AG09319 (cell line): ENCODE measurements around the gene CPT1C.
A peak's percentile ranks its signal among the peaks of the same experiment; 100 is the strongest.

ENCODE experiments used
- DNase-seq: peaks from one replicate; pipeline ENCODE4 v3.0.0-alpha.2; 2010; ENCODE audit warnings: low read depth; ENCODE audit errors: extremely low read depth
- TF ChIP-seq, protein P1 (sequence below): IDR thresholded peaks from 2 replicates; pipeline ENCODE4 v1.5.1; 2011; ENCODE audit warnings: low read depth, mild to moderate bottlenecking, inconsistent platforms, low read length, moderate library complexity

CPT1C gene

DNA sequence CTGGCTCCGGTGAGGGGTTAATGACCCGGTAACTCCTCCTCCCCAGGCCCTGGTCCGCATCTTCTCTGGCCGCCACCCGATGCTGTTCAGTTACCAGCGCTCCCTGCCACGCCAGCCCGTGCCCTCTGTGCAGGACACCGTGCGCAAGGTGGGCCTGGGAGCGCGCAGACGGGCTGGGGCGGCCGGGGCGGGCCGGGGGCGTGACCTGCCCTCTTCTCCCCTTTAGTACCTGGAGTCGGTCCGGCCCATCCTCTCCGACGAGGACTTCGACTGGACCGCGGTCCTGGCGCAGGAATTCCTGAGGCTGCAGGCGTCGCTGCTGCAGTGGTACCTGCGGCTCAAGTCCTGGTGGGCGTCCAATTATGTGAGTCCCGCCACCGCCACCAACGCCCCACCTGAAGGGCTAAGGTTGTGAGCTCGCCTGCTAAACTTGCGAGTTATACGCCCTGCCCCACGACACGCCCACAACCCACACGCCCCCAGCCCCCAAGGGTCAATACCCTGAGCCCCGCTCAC is 10.4 kb downstream of the CPT1C start:
- TF ChIP-seq, protein P1, sequence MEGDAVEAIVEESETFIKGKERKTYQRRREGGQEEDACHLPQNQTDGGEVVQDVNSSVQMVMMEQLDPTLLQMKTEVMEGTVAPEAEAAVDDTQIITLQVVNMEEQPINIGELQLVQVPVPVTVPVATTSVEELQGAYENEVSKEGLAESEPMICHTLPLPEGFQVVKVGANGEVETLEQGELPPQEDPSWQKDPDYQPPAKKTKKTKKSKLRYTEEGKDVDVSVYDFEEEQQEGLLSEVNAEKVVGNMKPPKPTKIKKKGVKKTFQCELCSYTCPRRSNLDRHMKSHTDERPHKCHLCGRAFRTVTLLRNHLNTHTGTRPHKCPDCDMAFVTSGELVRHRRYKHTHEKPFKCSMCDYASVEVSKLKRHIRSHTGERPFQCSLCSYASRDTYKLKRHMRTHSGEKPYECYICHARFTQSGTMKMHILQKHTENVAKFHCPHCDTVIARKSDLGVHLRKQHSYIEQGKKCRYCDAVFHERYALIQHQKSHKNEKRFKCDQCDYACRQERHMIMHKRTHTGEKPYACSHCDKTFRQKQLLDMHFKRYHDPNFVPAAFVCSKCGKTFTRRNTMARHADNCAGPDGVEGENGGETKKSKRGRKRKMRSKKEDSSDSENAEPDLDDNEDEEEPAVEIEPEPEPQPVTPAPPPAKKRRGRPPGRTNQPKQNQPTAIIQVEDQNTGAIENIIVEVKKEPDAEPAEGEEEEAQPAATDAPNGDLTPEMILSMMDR: no peak
- DNase-seq: no peak

DNA sequence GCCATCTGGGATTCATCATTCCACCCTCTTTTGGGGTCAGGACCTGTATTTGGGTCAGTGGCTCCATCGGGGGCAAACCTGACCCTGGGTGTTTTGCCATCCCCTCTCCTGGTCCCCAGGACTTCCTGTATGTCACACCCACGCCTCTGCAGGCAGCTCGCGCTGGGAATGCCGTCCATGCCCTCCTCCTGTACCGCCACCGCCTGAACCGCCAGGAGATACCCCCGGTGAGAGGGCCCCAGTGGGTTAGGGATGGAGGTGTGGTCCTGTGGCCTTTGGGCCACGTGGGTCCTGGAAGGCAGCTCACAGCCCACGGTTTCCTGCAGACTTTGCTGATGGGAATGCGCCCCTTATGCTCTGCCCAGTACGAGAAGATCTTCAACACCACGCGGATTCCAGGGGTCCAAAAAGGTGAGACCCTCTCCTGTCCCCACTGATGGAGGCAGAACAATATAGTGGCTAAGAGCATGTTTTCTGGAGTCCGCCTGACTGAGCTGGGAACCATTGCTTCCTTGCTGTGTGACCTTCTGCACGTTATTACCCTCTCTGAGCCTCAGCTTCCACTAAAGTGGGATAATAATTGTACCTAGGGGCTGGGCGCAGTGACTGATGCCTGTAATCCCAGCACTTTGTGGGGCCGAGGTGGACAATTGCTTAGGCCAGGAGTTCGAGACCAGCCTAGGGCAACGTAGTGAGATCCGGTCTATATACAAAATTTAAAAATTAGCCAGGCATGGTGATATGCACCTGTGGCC is 14.1 kb downstream of the CPT1C start:
- TF ChIP-seq, protein P1: no peak

DNA sequence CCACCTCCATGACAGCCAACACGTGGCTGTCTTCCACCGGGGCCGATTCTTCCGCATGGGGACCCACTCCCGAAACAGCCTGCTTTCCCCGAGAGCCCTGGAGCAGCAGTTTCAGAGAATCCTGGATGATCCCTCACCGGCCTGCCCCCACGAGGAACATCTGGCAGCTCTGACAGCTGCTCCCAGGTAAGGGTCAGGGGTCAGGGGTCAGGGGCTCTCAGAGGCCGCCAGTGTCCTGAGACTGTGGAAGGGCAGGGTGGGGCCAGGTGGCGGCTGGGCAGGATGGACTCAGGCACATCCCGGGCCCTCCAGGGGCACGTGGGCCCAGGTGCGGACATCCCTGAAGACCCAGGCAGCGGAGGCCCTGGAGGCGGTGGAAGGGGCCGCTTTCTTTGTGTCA is 15.0 kb downstream of the CPT1C start:
- DNase-seq: no peak
- TF ChIP-seq, protein P1: no peak

More for the DNA sequence above, 14.1 kb downstream of the CPT1C start:
- no peak for DNase-seq

GRCh38 chr19:49710372-49710951 is 19.5 kb downstream of the CPT1C start:
- DNase-seq: no peak

GRCh38 chr19:49712397-49712859 is 21.5 kb downstream of the CPT1C start:
- TF ChIP-seq, protein P1: no peak
- peak; percentile 74 for DNase-seq

More at GRCh38 chr19:49710372-49710951, 19.5 kb downstream of the CPT1C start:
- TF ChIP-seq, protein P1: no peak

- TF ChIP-seq, protein P1: no peak
- no peak for DNase-seq
Measured at GRCh38 chr19:49713236-49713845, 22.4 kb downstream of the CPT1C start.

- TF ChIP-seq, protein P1: no peak
- DNase-seq: no peak
Measured at GRCh38 chr19:49716154-49716553, 25.2 kb downstream of the CPT1C start.
